Smooth muscle cell (in vitro differentiated cells): ENCODE measurements around the gene TRIO. TPM values are rescaled to one million over a fixed set of nuclear protein-coding genes. Genes with fewer than 3 reads are reported as not detected.

Experiments
- DNase-seq: peaks from one replicate; lab custom pipeline; 2025; ENCODE audit not compliant: unreplicated experiment; lab: John Stamatoyannopoulos, UW
- H2AFZ ChIP-seq: fragments of 200-600 bp; sonication (generic); 2 replicates; pipeline ENCODE4 v1.6.0; 2016; ENCODE audit warnings: antibody characterized with exemption, low read depth, mild to moderate bottlenecking
- H3F3A ChIP-seq: fragments of 200-600 bp; sonication (generic); 2 replicates; pipeline ENCODE4 v1.6.0; 2017; ENCODE audit warnings: antibody characterized with exemption, low read depth
- H3K27ac ChIP-seq: fragments of 200-600 bp; sonication (generic); 2 replicates; pipeline ENCODE4 v1.5.1; 2016; ENCODE audit warnings: low read depth, mild to moderate bottlenecking
- H3K27me3 ChIP-seq: fragments of 200-600 bp; sonication (generic); 2 replicates; pipeline ENCODE4 v1.6.1; 2016; ENCODE audit warnings: low read depth, mild to moderate bottlenecking
- H3K36me3 ChIP-seq: fragments of 200-600 bp; sonication (generic); 2 replicates; pipeline ENCODE4 v1.5.1; 2016; ENCODE audit warnings: low read depth
- H3K4me1 ChIP-seq: fragments of 200-600 bp; sonication (generic); 2 replicates; pipeline ENCODE4 v1.5.1; 2016; ENCODE audit warnings: low read depth
- H3K4me2 ChIP-seq: fragments of 200-600 bp; sonication (generic); 2 replicates; pipeline ENCODE4 v1.6.0; 2016; ENCODE audit warnings: mild to moderate bottlenecking
- H3K4me3 ChIP-seq: fragments of 200-600 bp; sonication (generic); 2 replicates; pipeline ENCODE4 v1.5.1; 2016; ENCODE audit warnings: mild to moderate bottlenecking
- H3K79me2 ChIP-seq: fragments of 200-600 bp; sonication (generic); 2 replicates; pipeline ENCODE4 v1.6.0; 2016; ENCODE audit warnings: low read depth, mild to moderate bottlenecking
- H3K9ac ChIP-seq: fragments of 200-600 bp; sonication (generic); 2 replicates; pipeline ENCODE4 v1.6.0; 2016; ENCODE audit warnings: low read depth
- H3K9me3 ChIP-seq: fragments of 200-600 bp; sonication (generic); replicated peaks from 2 replicates; pipeline ENCODE4 v1.5.1; 2016; ENCODE audit warnings: low read depth
- H4K20me1 ChIP-seq: fragments of 200-600 bp; sonication (generic); 2 replicates; pipeline ENCODE4 v1.6.0; 2016; ENCODE audit warnings: low read depth
- WGBS: methylation state at CpG from one replicate; pipeline ENCODE4 v1.1.7; 2016; ENCODE audit warnings: low lambda C conversion rate; 5-methylcytosine and 5-hydroxymethylcytosine counted together
- polyA plus RNA-seq: library from polyadenylated mRNA; unstranded; fragments of >200 nt; fragmentation: Nextera tagmentation; extraction: Ambion mirVana; gene quantifications from 2 replicates; pipeline ENCODE4 v1.2.1, GENCODE V29; 2016
- total RNA-seq: library from RNA; depleted of rRNA; stranded (reverse); fragments of >200 nt; gene quantifications from 2 replicates; pipeline ENCODE4 v1.2.3, GENCODE V29; 2014
- TF ChIP-seq, protein P1 (sequence below): fragments of 200-600 bp; sonication (generic); IDR thresholded peaks from 2 replicates; pipeline ENCODE4 v1.5.1; 2017; ENCODE audit warnings: borderline replicate concordance, mild to moderate bottlenecking, antibody characterized with exemption; ENCODE audit not compliant: insufficient read depth, poor library complexity, severe bottlenecking

The TRIO gene
- total and polyA plus RNA-seq, 2 experiments from 2014 or later, result 10.2 to 118 TPM

DNA sequence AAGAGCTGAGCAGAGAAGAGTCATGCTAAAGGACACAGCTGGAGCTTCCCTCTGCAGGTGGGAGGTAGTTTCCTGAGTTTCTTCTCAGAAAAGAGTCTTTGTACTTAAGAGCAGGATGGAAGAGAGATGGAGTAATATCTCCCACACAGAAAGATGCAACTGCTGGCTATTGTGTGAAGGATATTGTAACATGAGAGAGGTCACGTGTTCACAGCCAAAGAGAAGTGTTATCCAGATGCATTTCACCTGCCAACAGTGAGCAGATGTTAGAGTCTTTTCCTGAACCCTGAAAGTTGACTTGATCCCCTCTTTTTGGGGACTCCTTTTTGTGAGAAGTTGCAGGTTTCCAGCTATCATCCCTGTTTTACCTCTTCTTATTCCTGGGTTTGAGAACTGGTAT lies 14.0 kb upstream of the TRIO start:
- no peak overlapping the region for H3K4me2 ChIP-seq
- no peaks in the 10 kb centered on the region for H4K20me1 ChIP-seq
- H3K9ac ChIP-seq, result no peak overlapping the region
- no peak overlapping the region for H3K27ac ChIP-seq
- H3K27me3 ChIP-seq, result peaks cover 22% of the 10 kb centered on the region
- no peaks in the 10 kb centered on the region for H3K79me2 ChIP-seq
- TF ChIP-seq, protein P1, sequence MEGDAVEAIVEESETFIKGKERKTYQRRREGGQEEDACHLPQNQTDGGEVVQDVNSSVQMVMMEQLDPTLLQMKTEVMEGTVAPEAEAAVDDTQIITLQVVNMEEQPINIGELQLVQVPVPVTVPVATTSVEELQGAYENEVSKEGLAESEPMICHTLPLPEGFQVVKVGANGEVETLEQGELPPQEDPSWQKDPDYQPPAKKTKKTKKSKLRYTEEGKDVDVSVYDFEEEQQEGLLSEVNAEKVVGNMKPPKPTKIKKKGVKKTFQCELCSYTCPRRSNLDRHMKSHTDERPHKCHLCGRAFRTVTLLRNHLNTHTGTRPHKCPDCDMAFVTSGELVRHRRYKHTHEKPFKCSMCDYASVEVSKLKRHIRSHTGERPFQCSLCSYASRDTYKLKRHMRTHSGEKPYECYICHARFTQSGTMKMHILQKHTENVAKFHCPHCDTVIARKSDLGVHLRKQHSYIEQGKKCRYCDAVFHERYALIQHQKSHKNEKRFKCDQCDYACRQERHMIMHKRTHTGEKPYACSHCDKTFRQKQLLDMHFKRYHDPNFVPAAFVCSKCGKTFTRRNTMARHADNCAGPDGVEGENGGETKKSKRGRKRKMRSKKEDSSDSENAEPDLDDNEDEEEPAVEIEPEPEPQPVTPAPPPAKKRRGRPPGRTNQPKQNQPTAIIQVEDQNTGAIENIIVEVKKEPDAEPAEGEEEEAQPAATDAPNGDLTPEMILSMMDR, result no peak
- no peak overlapping the region for H2AFZ ChIP-seq
- 71% methylated on average over 1 of the region's 1 CpG for WGBS
- no peaks in the 10 kb centered on the region for H3K4me1 ChIP-seq
- no peaks in the 10 kb centered on the region for H3F3A ChIP-seq
- no peaks in the 10 kb centered on the region for H3K36me3 ChIP-seq
- no peak overlapping the region for H3K4me3 ChIP-seq
- DNase-seq, result no peak
- no peaks in the 10 kb centered on the region for H3K9me3 ChIP-seq

DNA sequence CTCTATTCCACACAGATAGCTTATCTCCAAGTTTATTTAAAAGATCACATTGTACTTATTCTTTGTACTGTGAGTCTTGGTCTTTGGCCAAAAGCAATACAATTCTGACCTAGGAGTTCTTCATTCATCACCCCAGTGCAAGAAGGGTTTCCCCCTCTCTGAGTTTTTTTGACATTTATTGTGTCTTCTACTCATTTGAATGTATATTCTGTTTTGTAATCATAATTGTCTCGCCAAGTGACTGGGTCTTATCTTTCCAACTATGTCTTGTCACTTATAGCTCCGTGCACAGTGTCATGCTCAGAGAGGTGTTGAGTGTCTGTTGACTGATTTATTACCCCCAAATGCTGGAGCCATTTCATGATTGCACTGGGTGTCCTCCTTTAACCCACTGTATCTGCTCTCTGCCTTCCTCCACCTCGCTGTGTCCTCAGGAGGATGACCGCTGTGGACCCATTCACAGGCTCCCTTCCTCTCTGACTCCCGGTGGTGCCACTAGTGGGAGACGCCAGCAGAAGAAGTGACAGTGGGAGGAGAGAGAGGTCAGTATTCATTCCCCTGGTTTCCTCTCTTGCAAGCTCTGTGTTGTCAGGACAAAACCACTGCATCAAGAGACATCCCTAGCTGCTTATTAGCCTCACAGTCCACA lies 11.2 kb upstream of the TRIO start:
- Histone ChIP-seq H3K4me2 (no peak overlapping the region), H3K27ac (no peak overlapping the region), H3K4me3 (no peak overlapping the region), H3K9ac (no peak overlapping the region), H3K9me3 (no peaks in the 10 kb centered on the region), H3K27me3 (peaks cover 22% of the 10 kb centered on the region), H3K4me1 (no peaks in the 10 kb centered on the region), H3K36me3 (no peaks in the 10 kb centered on the region), H3F3A (no peaks in the 10 kb centered on the region), H2AFZ (no peak overlapping the region), H4K20me1 (no peaks in the 10 kb centered on the region), H3K79me2 (no peaks in the 10 kb centered on the region)
- TF ChIP-seq, protein P1, result no peak
- no peak for DNase-seq
- WGBS, result 60% methylated on average over 6 of the region's 6 CpGs

DNA sequence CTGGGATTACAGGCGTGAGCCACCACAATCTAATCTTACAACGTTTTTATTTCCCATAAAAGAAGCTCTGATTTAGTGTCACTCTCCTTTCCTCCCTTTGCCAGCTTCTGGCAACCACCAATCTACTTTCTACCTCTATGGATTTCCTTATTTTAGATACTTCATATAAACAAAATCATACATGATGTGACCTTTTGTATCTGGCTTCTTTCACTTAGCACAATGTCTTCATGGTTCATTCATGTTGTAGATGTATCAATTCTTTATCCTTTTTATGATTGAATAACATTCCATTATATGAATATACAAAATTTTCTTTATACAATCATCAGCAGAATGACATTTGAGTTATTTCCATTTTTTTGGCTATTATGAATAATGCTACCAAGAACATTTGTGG lies 9.7 kb upstream of the TRIO start:
- 88% methylated on average over 2 of the region's 2 CpGs for WGBS

DNA sequence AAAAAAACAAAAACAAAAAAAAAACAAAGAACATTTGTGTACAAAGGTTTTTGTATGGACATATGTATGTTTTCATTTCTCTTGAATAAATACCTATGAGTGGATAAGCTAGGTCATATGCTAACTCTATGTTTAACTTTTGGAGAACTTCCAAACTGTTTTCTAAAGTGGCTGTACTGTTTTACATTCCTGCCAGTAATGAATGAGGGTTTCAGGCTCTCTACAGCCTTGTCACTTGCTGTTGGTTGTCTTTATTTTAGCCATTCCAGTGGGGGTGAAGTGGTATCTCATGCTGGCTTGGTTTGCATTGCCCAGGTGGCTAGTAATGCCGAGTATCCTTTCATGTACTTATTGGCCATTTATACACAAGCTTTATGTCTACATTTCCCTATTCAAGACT lies 9.1 kb upstream of the TRIO start:
- H3K27me3 ChIP-seq, result peaks cover 9% of the 10 kb centered on the region
- H3K27ac ChIP-seq, result no peak overlapping the region
- DNase-seq, result no peak
- no peak overlapping the region for H3K4me3 ChIP-seq
- H2AFZ ChIP-seq, result no peak overlapping the region
- H3K9me3 ChIP-seq, result no peaks in the 10 kb centered on the region
- H3K36me3 ChIP-seq, result no peaks in the 10 kb centered on the region
- no peak overlapping the region for H3K9ac ChIP-seq
- H3K4me1 ChIP-seq, result no peaks in the 10 kb centered on the region
- no peak overlapping the region for H3K4me2 ChIP-seq
- 80% methylated on average over 1 of the region's 1 CpG for WGBS
- no peaks in the 10 kb centered on the region for H4K20me1 ChIP-seq
- TF ChIP-seq, protein P1, result no peak
- H3K79me2 ChIP-seq, result no peaks in the 10 kb centered on the region
- no peaks in the 10 kb centered on the region for H3F3A ChIP-seq

More for the DNA sequence above, 9.7 kb upstream of the TRIO start:
- TF ChIP-seq, protein P1, result no peak
- H3K9ac ChIP-seq, result no peak overlapping the region
- H3K27ac ChIP-seq, result no peak overlapping the region
- no peaks in the 10 kb centered on the region for H3K79me2 ChIP-seq
- no peaks in the 10 kb centered on the region for H3K36me3 ChIP-seq
- H3K27me3 ChIP-seq, result peaks cover 16% of the 10 kb centered on the region
- no peak overlapping the region for H2AFZ ChIP-seq
- H4K20me1 ChIP-seq, result no peaks in the 10 kb centered on the region
- H3F3A ChIP-seq, result no peaks in the 10 kb centered on the region
- no peak overlapping the region for H3K4me3 ChIP-seq
- DNase-seq, result no peak
- no peaks in the 10 kb centered on the region for H3K9me3 ChIP-seq
- no peaks in the 10 kb centered on the region for H3K4me1 ChIP-seq
- H3K4me2 ChIP-seq, result no peak overlapping the region
